HepG2 (cell line): ENCODE results near the gene EXTL2. TPM values are rescaled to one million over a fixed set of nuclear protein-coding genes. Genes with fewer than 3 reads are reported as not detected.

Experiments
- ATAC-seq: fragments of 200-7000 bp; cut with Tn5 transposase; 3 replicates; pipeline ENCODE4 v1.9.1; 2020; ENCODE audit warnings: mild to moderate bottlenecking, moderate library complexity
- BruUV-seq: library from RNA; stranded (reverse); fragments of 400-500 nt; replicated peaks from 2 replicates; lab custom pipeline; 2021; lab: Mats Ljungman, UMichigan
- CTCF ChIA-PET: fragments of 300-600 bp; formaldehyde crosslinking; extraction: SDS; loops from one replicate; lab custom pipeline; 2021; ENCODE audit warnings: low total read pairs, inconsistent platforms, low intra/inter-chr PET ratio; lab: Yijun Ruan, JAX
- POLR2A ChIA-PET: fragments of 350-600 bp; sonication (Branson Sonifier 250); formaldehyde crosslinking; loops from one replicate; lab custom pipeline; 2020; ENCODE audit warnings: antibody characterized with exemption, inconsistent platforms; lab: Yijun Ruan, JAX
- DNase-seq: peaks from one replicate; pipeline ENCODE4 v3.0.0-alpha.2; 2015; ENCODE audit warnings: low spot score
- FAIRE-seq: peaks from 3 replicates; lab custom pipeline; 2011; peaks lifted over from hg19 to GRCh38; lab: Jason Lieb, UNC
- H2AFZ ChIP-seq: one replicate; pipeline ENCODE4 v1.6.1; 2011; ENCODE audit warnings: low read length, inconsistent platforms
- H3K27ac ChIP-seq: fragments of 300-600 bp; 3 replicates; pipeline ENCODE4 v1.8.0; 2011; ENCODE audit warnings: mixed run types, mild to moderate bottlenecking, mixed read lengths, low read length, inconsistent platforms; ENCODE audit not compliant: insufficient read depth; ENCODE audit errors: extremely low read length
- H3K27me3 ChIP-seq, 2 experiments: fragments of 200-600 bp in 1 of 2; 2 replicates in 1 of 2; 3 replicates in 1 of 2; pipeline versions ENCODE4 v1.6.0 to v1.8.0; 2011; ENCODE audit warnings: low read length in 2 of 2, mild to moderate bottlenecking in 2 of 2, moderate library complexity in 2 of 2, inconsistent platforms in 1 of 2; ENCODE audit not compliant: insufficient read depth in 2 of 2, control insufficient read depth in 1 of 2
- H3K36me3 ChIP-seq, 2 experiments: fragments of 200-600 bp in 1 of 2; replicated peaks in 1 of 2; 2 replicates in 1 of 2; 3 replicates in 1 of 2; pipeline versions ENCODE4 v1.5.1 to v1.8.0; 2011; ENCODE audit warnings: low read length in 2 of 2, inconsistent platforms in 1 of 2; ENCODE audit not compliant: insufficient read depth in 2 of 2, control insufficient read depth in 1 of 2
- H3K4me1 ChIP-seq: 2 replicates; pipeline ENCODE4 v1.5.1; 2012; ENCODE audit warnings: low read length, inconsistent platforms; ENCODE audit not compliant: insufficient read depth
- H3K4me2 ChIP-seq: 2 replicates; pipeline ENCODE4 v1.6.0; 2011; ENCODE audit warnings: low read depth, low read length, inconsistent platforms
- H3K4me3 ChIP-seq, 3 experiments: fragments of 200-600 bp in 1 of 3; sonication (generic), shearing (Covaris generic) in 1 of 3; replicated peaks in 1 of 3; 2 replicates each; pipeline ENCODE4 v1.5.1; 2011 to 2016; ENCODE audit warnings: low read length in 3 of 3, inconsistent platforms in 2 of 3, low read depth in 2 of 3, mild to moderate bottlenecking in 2 of 3, control low read depth in 1 of 3, mixed read lengths in 1 of 3; ENCODE audit not compliant: insufficient read depth in 1 of 3
- H3K79me2 ChIP-seq: one replicate; pipeline ENCODE4 v1.6.1; 2011; ENCODE audit warnings: low read length, inconsistent platforms; ENCODE audit not compliant: insufficient read depth
- H3K9ac ChIP-seq: 2 replicates; pipeline ENCODE4 v1.6.0; 2011; ENCODE audit warnings: mild to moderate bottlenecking, low read depth, low read length, inconsistent platforms; ENCODE audit not compliant: insufficient read depth
- H3K9me3 ChIP-seq: 2 replicates; pipeline ENCODE4 v1.5.1; 2012; ENCODE audit warnings: mild to moderate bottlenecking, low read length
- H4K20me1 ChIP-seq: 2 replicates; pipeline ENCODE4 v1.6.0; 2011; ENCODE audit warnings: inconsistent platforms, mild to moderate bottlenecking, low read length, moderate library complexity; ENCODE audit not compliant: insufficient read depth
- CREB1 ChIP-seq, 2 experiments: fragments of 450-650 bp in 1 of 2; IDR thresholded peaks; 2 replicates each; pipeline ENCODE4 v1.6.1; 2016 to 2017; ENCODE audit warnings: control low read depth in 1 of 2, mild to moderate bottlenecking in 1 of 2, missing compliant biosample characterization in 1 of 2, missing genetic modification characterization in 1 of 2
- DBP ChIP-seq: sonication (generic); formaldehyde crosslinking; IDR thresholded peaks from 2 replicates; pipeline ENCODE4 v1.4.0; 2020; ENCODE audit warnings: missing genetic modification reagents; ENCODE audit errors: not compliant biosample characterization
- DPF2 ChIP-seq: sonication (generic); formaldehyde crosslinking; IDR thresholded peaks from 2 replicates; pipeline ENCODE4 v1.4.0; 2020; ENCODE audit warnings: mild to moderate bottlenecking, low read depth, missing genetic modification reagents, borderline replicate concordance
- DRAP1 ChIP-seq: IDR thresholded peaks from 2 replicates; pipeline ENCODE4 v1.6.1; 2016; ENCODE audit warnings: missing genetic modification reagents, missing compliant biosample characterization
- GABPA ChIP-seq, 2 experiments: IDR thresholded peaks; 2 replicates each; pipeline ENCODE4 v1.6.1; 2011 to 2016; ENCODE audit warnings: low read depth in 2 of 2, low read length in 1 of 2, missing biosample characterization in 1 of 2, missing genetic modification characterization in 1 of 2
- HCFC1 ChIP-seq: fragments of 150-350 bp; IDR thresholded peaks from 2 replicates; pipeline ENCODE4 v1.6.1; 2014; ENCODE audit warnings: low read depth, low read length
- HIVEP1 ChIP-seq: sonication (generic); formaldehyde crosslinking; IDR thresholded peaks from 2 replicates; pipeline ENCODE4 v1.4.0; 2020; ENCODE audit warnings: mild to moderate bottlenecking, missing genetic modification reagents
- HNRNPL ChIP-seq: fragments of 200-400 bp; formaldehyde crosslinking; IDR thresholded peaks from 2 replicates; pipeline ENCODE4 v1.6.1; 2017; ENCODE audit warnings: mild to moderate bottlenecking, low read depth, low read length
- SALL1 ChIP-seq: sonication (generic); formaldehyde crosslinking; IDR thresholded peaks from 2 replicates; pipeline ENCODE4 v1.8.0; 2022; ENCODE audit warnings: mild to moderate bottlenecking, missing genetic modification reagents
- ZNF546 ChIP-seq: sonication (generic); formaldehyde crosslinking; conservative IDR thresholded peaks from 2 replicates; pipeline ENCODE4 v1.8.1; 2023; ENCODE audit warnings: mild to moderate bottlenecking, missing genetic modification reagents
- ZNF704 ChIP-seq: sonication (generic); formaldehyde crosslinking; IDR thresholded peaks from 2 replicates; pipeline ENCODE4 v1.8.1; 2023; ENCODE audit warnings: mild to moderate bottlenecking, inconsistent platforms, moderate library complexity, missing genetic modification reagents, borderline replicate concordance
- ZNF75D ChIP-seq: sonication (generic); formaldehyde crosslinking; IDR thresholded peaks from 2 replicates; pipeline ENCODE4 v1.8.1; 2023; ENCODE audit warnings: missing genetic modification reagents, mild to moderate bottlenecking, borderline replicate concordance
- ZNF768 ChIP-seq: sonication (generic); formaldehyde crosslinking; IDR thresholded peaks from 2 replicates; pipeline ENCODE4 v1.4.0; 2020; ENCODE audit warnings: missing genetic modification reagents
- ZNF788 ChIP-seq: sonication (generic); formaldehyde crosslinking; IDR thresholded peaks from 2 replicates; pipeline ENCODE4 v1.5.0; 2020; ENCODE audit warnings: mild to moderate bottlenecking, missing genetic modification reagents, borderline replicate concordance
- WGBS: methylation state at CpG from one replicate; pipeline ENCODE4 v1.1.6; 2017; ENCODE audit warnings: low lambda C conversion rate; 5-methylcytosine and 5-hydroxymethylcytosine counted together
- in situ Hi-C: cut with HindIII; loops from 2 replicates; pipeline ENCODE4 v1.10.0; 2017; ENCODE audit warnings: low pct_unique_long_range_greater_than_20kb; ENCODE audit not compliant: extremely low pct_ligation_motif_present
- intact Hi-C: fragments of 100-400 bp; cut with micrococcal nuclease; formaldehyde crosslinking; loops from one replicate; pipeline ENCODE4 v1.10.0; 2022; ENCODE audit not compliant: unreplicated experiment
- polyA plus RNA-seq, 8 experiments: library from polyadenylated mRNA; depleted of rRNA in 3 of 8; stranded (reverse) in 7 of 8; unstranded in 1 of 8; fragments of >200 nt; fragmentation: Illumina TruSeq in 4 of 8; extraction: Trizol in 4 of 8; gene quantifications; 2 replicates each; pipeline versions ENCODE4 v1.2.1 to v1.2.3, GENCODE V29; 2011 to 2016; ENCODE audit warnings: low read depth in 4 of 8, missing spikeins in 1 of 8, mixed read lengths in 1 of 8; ENCODE audit not compliant: insufficient read depth in 1 of 8
- total RNA-seq, 5 experiments: library from RNA; depleted of rRNA; stranded (reverse); fragments of >200 nt; fragmentation: Illumina TruSeq; extraction: Trizol; gene quantifications; 2 replicates each; pipeline ENCODE4 v1.2.3, GENCODE V29; 2016; ENCODE audit warnings: low read depth in 1 of 5
- TF ChIP-seq, protein P1 (sequence below): sonication (generic); formaldehyde crosslinking; IDR thresholded peaks from 2 replicates; pipeline ENCODE4 v1.8.0; 2023; ENCODE audit warnings: mild to moderate bottlenecking, missing genetic modification reagents

Gene EXTL2
- total and polyA plus RNA-seq, 2 of the 13 experiments (the other 11 are each of a cell fraction or from before 2014, with no cell fraction given): 22.0 to 23.5 TPM

- no peak for TF ChIP-seq GABPA (IDR thresholded peaks at IDR 0.05; ENCODE audit: low read depth, low read length)
- TF ChIP-seq GABPA (CRISPR knock-in tag; IDR thresholded peaks at IDR 0.05; ENCODE audit: low read depth): 0 out of 2 replicates have a peak, but pooled peaks have one; percentile 45
- 0 out of 2 replicates have a peak, but pooled peaks have one; percentile 22 for TF ChIP-seq ZNF788 (CRISPR knock-in tag)
Measured at GRCh38 chr1:100896481-100896982, 1.9 kb upstream of the EXTL2 start (continued).

GRCh38 chr1:100895540-100896480, 1.2 kb upstream of the EXTL2 start, which contains the start of gene SLC30A7:
TSS of gene SLC30A7 (plus strand) at chr1:100896090. CDS start at chr1:100896263, 173 bp downstream.
- in situ Hi-C loops: no loop called here
- ChIA-PET CTCF (no interaction called here), POLR2A (interaction anchor here (1.0 to 2.9 kb wide), 5 partner anchors 8 to 926 kb away, joined by 3 to 14 read pairs (median 4); partner anchors contain the start of genes DBT and SLC35A3)
- H2AFZ ChIP-seq: peak within 1 kb of the TSS; percentile 69
- ATAC-seq (peak; percentile 92), FAIRE-seq (no peak), DNase-seq (peak; percentile 84)
- peaks cover 2 to 7% of the 10 kb centered on the region in 2 experiments; a peak in 3 of 5 replicates for H3K36me3 ChIP-seq
- no peaks in the 10 kb centered on the region; a peak in 1 of 5 replicates for H3K27me3 ChIP-seq
- BruUV-seq: no TSS peak
- peaks cover 38% of the 10 kb centered on the region for H3K79me2 ChIP-seq
- peaks cover 4% of the 10 kb centered on the region; the same call in 1 of the 2 replicates for H3K9me3 ChIP-seq
- H4K20me1 ChIP-seq: no peaks in the 10 kb centered on the region; the same call in 1 of the 2 replicates
- H3K4me2 ChIP-seq: peak within 1 kb of the TSS; percentile 92
- H3K27ac ChIP-seq: peak within 1 kb of the TSS; percentile 87
- intact Hi-C loops: loop anchor here (10.0 kb wide), 1 partner anchor 541 kb away; the partner anchor contains the start of gene CDC14A
- H3K9ac ChIP-seq: peak within 1 kb of the TSS; percentile 95
- peaks cover 44% of the 10 kb centered on the region for H3K4me1 ChIP-seq
- H3K4me3 ChIP-seq: peak within 1 kb of the TSS; percentile 81 to 97 (median 96)
- WGBS: under 1% methylated on average over 35 of the region's 62 CpGs
- TF ChIP-seq DRAP1 (CRISPR knock-in tag) (peak; percentile 53; the same call in 1 of the 2 replicates), SALL1 (peak; percentile 76), ZNF704 (CRISPR knock-in tag) (peak; percentile 16; the same call in 1 of the 2 replicates), ZNF768 (peak; percentile 30; the same call in 1 of the 2 replicates), HNRNPL (peak; percentile 54; the same call in 1 of the 2 replicates), HCFC1 (no peak), ZNF75D (CRISPR knock-in tag) (no peak), DPF2 (CRISPR knock-in tag) (no peak), DBP (no peak), CREB1 (IDR thresholded peaks at IDR 0.05) (peak; percentile 22; the same call in 1 of the 2 replicates), CREB1 (CRISPR knock-in tag; IDR thresholded peaks at IDR 0.05) (no peak; the same call in 1 of the 2 replicates), ZNF546 (CRISPR knock-in tag) (0 out of 2 replicates have a peak, but pooled peaks have one; percentile 19), HIVEP1 (CRISPR knock-in tag) (peak; percentile 90)
- TF ChIP-seq, protein P1, sequence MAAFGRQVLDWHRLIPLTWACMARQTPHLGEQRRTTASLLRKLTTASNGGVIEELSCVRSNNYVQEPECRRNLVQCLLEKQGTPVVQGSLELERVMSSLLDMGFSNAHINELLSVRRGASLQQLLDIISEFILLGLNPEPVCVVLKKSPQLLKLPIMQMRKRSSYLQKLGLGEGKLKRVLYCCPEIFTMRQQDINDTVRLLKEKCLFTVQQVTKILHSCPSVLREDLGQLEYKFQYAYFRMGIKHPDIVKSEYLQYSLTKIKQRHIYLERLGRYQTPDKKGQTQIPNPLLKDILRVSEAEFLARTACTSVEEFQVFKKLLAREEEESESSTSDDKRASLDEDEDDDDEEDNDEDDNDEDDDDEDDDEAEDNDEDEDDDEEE: no peak
